Measurements from ENCODE around the gene SLC15A1.
A peak's percentile ranks its signal among the peaks of the same experiment; 100 is the strongest.
"Not testable (repeated sequence)": the region's sequence is repeated elsewhere in the genome, so short reads cannot be mapped to it uniquely, and the experiment has no call there.

SLC15A1 gene

DNA sequence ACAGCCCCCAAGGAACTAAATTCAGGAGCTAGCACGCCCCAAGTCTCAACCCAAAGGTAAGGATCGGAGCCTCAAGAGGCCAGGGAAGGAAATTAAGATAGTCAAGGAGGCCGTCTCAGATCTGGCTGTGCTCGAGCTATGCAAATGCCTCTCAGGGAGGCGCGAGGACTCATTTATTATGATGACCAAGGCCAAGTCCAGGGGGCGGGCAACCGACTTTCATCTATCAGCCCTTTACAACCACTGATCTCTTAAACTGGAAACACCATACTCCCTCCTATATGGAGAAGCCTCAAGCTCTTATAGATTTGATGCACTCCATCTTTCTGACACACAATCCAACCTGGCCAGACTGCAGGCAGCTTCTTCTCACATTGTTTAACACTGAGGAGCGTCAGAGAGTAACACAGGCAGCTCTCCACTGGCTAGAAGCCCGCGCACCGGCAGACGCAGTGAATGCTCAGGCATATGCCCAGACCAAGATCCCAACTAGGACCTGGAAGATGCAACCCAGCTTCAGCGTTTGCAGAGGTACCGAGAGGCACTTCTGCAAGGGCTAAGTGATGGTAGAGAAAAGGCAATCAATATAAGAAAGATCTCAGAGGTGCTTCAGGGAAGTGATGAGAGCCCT is 9.6 kb upstream of the SLC15A1 start:
- intact Hi-C loops (cut with DNase I): no loop called here
- no peak for DNase-seq

DNA sequence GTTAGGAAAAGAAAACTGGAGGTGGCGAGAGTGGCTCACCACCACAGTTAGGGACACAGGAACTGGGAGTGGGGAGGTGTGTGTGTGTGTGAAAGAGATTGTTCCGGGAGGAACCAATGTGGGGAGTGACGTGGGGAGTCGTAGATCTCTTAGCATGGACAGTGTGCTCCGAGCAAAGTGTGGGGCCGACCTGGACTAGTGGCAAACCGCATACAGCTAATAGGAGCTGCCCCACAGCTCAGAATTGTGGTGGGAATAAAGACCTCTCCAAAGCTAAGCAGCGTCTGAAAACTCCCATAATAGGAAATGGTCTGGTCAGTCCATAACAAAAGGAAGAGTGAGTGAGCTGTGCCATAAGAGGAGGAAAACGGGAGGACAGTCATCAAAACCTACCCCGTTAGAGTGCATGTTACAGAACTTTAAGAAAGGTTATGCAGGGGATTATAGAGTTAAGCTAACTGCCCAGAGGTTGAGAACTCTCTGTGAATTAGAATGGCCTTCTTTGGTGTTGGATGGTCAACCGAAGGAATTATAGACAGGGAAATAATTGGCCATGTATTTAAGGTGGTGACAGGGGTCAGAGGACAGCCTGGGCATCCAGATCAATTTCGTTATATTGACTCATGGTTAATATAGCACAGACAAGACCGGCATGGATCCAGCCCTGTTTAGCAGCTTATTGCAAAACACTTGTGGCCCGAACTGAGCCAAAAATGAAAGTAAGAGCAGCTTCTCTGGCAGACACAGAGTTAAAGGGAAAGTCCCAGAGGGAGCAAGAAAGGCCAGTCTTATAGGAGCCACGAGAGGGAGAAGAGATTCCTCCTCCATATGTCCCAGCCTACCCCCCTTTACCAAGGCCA is 8.9 kb upstream of the SLC15A1 start:
- intact Hi-C loops (cut with DNase I): no loop called here
- DNase-seq: no peak

DNA sequence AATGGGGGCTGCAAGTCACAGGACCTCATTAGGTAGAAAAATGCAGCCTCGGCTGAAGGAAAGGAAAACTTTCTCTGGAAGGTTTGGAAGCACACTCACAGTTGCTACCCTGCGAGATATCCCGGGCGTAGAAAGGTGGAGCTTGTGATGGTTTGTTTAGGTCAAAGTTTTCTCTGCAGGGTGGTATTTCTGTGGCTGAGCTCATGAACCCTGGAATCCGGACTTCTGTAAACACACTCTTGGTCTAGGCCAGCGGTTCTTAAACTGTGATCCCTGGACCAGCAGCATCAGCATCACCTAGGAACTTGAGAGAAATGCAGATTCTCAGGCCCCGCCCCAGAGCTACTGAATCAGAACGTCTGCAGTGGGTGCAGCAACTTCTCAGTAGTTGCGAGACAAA is 3.3 kb upstream of the SLC15A1 start:
- intact Hi-C loops (cut with DNase I): no loop called here
- DNase-seq: no peak

DNA sequence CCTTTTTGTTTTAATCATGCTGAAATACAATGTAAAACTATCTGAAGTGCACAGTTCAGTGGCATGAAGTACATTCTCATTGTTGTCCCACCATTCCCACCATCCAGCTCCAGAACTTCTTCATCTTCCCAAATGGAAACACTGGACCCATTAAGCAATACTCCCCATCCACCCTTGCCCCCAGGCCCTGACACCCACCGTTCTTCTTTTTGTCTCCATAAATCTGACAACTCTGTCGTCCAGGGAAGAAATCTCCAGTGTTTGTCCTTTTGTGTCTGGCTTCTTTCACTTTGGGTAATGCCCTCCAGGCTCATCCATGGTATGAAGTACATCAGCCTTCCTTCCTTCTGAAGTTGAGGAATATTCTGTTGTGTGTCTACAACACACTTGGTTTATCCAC is 2.6 kb upstream of the SLC15A1 start:
- intact Hi-C loops (cut with DNase I): no loop called here
- DNase-seq: no peak

- DNase-seq; intact Hi-C loops (cut with DNase I): not testable (repeated sequence)
These were observed 2.0 kb upstream of the SLC15A1 start for GRCh38 chr13:98754468-98754867.

DNA sequence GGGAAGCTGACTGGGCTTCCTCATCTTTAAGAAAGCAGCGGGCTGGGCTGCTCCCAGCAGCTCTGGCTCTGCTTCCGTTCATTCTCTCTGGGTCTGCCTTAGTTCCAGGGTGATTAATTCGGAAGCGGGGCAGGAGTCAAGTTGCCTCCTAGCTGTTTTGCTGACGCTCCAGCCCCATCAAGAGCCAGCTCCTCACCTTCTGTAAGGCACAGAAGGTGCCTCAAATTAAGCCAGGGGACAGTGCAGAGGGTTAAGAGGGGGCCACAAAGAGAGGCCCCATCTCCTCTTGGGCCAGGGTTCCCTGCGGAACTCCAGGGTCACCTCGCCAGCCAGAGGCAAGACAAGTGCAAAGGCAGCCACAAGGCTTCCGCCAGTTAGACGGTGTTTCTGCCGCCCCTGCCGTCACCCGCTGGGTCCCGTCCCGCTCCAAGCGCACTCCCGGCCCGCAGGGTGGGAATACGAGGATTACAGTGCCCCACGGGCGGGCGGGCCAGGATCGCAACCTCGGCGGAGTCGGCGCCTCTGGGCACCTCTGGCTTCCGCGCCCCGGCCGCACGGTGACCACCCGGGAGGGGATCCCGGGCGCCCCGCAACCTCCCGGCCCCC is 508 bp downstream of the SLC15A1 start:
- no peak for DNase-seq
- intact Hi-C loops (cut with DNase I): no loop called here

DNA sequence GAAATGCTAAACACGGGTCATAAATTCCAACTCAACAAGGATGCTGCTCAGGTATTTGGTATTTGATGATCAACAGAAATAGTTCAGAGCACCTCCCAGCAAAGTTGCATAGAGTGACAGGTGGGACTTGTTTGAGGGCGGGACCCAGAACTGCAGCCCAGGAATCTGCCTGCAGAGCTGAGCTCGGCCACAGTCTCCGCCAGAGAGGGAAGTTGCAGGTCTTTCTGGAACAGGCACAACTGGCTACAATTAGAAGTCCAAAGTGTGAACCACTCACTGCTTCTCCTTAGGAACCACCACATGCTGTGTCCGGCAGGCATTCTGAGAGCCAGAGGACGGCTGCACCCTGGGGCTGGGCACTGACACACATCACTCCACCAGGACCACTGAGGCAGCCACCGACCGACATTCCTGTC is 1.1 kb downstream of the SLC15A1 start:
- DNase-seq: no peak
- intact Hi-C loops (cut with DNase I): no loop called here

GRCh38 chr13:98749501-98749900 is 3.0 kb downstream of the SLC15A1 start:
- intact Hi-C loops (cut with DNase I): no loop called here
- no peak for DNase-seq

- intact Hi-C loops (cut with DNase I): no loop called here
- no peak for DNase-seq
These were observed 5.5 kb downstream of the SLC15A1 start for GRCh38 chr13:98746968-98747367.

GRCh38 chr13:98743377-98743776 is 9.1 kb downstream of the SLC15A1 start:
- no peak for DNase-seq
- intact Hi-C loops (cut with DNase I): no loop called here

- intact Hi-C loops (cut with DNase I): no loop called here
These were observed 9.5 kb downstream of the SLC15A1 start for GRCh38 chr13:98742961-98743360.

DNA sequence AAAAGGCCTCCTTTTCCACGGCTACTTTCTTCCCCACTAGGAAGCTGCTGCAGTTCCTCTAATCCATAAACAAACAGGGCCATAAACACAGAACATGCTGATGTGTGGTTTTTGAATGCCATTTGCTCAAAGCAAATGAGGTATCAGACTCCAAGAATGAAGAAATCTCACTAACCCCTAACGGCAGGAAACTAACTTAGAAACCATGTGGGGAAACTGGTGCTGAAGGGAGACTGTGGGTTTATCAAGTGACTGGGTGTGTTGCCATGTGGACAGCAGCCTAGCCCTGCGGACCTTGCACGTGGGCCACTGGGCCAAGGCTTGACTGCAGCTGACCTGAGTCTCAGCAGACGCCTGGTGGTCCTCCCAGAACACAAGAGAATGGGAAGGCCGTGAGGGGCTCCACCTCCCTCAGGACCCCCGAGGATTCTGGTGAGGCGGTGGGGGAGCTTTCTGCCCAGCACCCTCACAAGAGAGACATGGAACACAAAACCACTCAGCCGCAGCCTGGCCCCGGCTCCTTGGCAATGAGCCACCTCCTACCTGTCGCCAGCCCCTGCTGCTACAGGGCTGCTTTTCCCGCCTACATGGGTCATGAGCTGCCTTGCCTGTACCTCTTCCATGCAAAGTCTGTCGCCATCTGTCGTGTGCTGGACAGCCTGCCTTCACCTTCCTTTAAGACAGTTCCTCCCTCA is 10.6 kb downstream of the SLC15A1 start:
- intact Hi-C loops (cut with DNase I): no loop called here
- DNase-seq: no peak

More at GRCh38 chr13:98742961-98743360, 9.5 kb downstream of the SLC15A1 start:
- no peak for DNase-seq

DNA sequence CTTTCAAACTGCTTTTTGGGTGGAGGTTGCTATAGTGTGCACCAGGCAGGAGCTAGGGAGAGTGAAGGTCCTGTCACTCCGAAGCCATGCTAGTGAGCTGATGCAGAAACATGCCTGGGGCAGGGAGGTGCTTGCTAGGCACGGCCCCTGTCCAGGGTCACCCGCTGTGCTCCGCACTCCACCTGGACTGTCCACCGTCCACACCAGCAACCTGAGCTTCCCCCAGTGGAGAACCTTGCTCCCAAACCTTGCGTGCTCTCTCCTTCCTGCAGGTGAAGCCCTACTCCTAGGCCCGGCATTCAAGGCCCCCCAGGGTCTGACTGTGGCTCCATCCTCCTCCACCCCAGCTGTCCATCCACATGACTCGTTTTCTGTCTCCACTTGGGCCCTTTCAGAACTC is 12.3 kb downstream of the SLC15A1 start:
- no peak for DNase-seq
- intact Hi-C loops (cut with DNase I): no loop called here

- intact Hi-C loops (cut with DNase I): no loop called here
- no peak for DNase-seq
These were observed 13.5 kb downstream of the SLC15A1 start for GRCh38 chr13:98738993-98739392.

DNA sequence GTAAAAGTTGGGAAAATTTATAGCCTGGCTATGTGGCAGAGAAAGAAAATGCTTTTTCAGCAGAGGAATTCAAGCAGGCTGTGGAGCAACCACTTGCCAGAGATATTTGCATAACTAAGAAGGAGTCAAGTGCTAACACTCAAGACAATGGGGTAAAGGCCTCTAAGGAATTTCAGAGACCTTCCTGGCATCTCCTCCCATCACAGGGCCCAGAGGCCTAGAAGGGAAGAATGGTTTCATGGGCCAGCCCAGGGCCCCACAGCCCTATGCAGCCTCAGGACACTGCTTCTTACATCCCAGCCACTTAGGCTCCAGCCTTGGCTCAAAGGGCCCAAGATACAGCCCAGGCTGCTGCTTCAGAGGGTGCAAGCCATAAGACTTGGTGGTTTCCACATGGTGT is 14.3 kb downstream of the SLC15A1 start:
- no peak for DNase-seq
- intact Hi-C loops (cut with DNase I): no loop called here

DNA sequence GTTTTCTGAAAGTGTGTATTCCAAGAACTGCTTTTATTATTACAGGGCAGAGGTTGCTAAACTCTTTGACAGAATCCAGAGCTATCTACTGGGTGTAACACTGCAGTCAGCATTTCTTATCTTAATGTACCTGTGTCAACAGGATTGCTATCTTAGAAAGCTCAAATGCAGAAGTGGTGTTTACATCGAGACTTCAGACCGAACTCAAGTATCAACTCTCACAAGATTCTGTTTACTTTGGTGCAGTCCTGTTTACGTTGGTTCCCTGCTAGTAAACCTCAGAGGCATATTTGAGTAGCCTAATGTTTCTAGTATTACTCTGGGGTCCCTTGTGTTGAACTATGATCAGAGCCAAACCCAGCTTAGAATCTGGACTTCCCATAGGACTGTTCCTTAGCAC is 20.5 kb downstream of the SLC15A1 start:
- intact Hi-C loops (cut with DNase I): no loop called here
- no peak for DNase-seq

- intact Hi-C loops (cut with DNase I): no loop called here
- DNase-seq: no peak
These were observed 21.4 kb downstream of the SLC15A1 start for GRCh38 chr13:98731038-98731437.

DNA sequence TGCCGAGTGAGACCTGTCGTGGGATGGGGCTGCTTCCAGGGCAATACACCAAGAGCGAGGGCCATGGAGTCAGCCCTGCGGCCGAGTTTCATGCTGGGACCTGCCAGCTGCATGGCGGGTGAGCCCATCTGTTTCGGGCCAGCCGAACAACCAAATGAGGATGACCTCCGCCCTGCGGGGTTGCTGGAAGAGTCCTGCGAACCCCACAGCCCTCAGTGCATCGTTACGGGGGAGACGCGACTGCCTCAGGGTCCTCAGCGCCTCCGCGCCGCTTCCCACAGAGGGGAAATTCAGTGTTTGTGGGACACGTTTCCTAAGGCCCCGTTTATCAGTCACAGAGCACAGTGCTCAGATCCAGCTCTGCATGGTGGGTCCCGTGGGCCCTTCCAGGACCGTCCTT is 22.0 kb downstream of the SLC15A1 start:
- no peak for DNase-seq
- intact Hi-C loops (cut with DNase I): no loop called here

DNA sequence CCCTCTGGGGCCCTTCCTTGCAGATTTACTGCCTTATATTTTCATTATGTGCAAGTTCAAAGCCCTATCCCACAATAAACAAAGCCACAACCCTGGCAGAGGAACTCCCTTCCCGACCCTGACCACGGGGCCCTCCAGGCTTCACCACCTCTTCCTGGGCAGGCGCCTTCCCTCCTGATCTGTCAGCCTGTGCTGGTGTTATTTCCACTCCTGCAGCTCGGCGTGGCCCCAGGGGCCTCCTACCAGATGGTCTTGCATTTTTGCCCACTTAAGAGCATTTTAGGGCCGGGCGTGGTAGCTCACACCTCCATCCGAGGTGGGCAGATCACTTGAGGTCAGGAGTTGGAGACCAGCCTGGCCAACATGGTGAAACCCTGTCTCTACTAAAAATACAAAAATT is 22.8 kb downstream of the SLC15A1 start:
- intact Hi-C loops (cut with DNase I): no loop called here

GRCh38 chr13:98722958-98723357 is 29.5 kb downstream of the SLC15A1 start:
- peak in 1 of 42 donors; percentile 19 for DNase-seq
- intact Hi-C loops (cut with DNase I): no loop called here

More for the DNA sequence above, 22.8 kb downstream of the SLC15A1 start:
- DNase-seq: no peak

Data from head of caudate nucleus (tissue), 42 donors.